22Rv1 (cell line): Measurements from ENCODE around the gene PURB.

ENCODE experiments used
- ZFX ChIP-seq: fragments of 450-650 bp; IDR thresholded peaks from 2 replicates; pipeline ENCODE4 v1.6.1; 2017; ENCODE audit warnings: antibody characterized with exemption, borderline replicate concordance
- TF ChIP-seq, protein P1 (sequence below): fragments of 450-650 bp; IDR thresholded peaks from 2 replicates; pipeline ENCODE4 v1.5.1; 2017; ENCODE audit warnings: mild to moderate bottlenecking

DNA sequence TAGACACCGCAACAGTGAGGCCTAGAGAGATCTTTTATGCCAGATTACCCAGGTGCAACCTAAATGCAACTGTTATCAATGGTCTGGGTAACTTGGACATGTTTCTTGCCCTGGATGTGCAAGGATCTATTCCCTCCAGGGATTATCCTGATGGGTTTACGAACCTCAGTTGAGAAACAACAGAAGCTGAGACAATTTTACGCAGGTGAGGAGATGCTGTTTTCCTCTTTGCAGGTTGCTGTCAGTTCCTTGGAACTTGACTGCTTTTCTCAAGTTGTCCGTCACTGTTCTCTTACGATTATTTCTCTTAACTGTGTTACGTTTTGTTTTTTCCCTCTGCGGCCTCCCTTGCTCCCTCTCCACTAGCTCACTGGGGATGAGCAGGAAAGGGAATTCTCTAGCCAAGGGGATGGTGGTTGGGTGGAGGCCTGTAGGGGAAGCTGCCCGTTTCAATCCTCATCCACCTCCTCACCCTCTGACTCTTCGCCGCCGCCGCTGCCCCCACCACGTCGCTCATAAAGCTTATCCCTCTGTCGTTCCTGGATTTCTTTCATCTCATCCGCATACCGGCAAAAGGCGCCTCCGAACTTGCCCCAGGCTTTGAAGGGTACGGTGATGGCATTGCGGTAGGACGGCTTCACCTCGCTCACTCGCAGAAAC lies 1.2 kb downstream of the PURB start:
- TF ChIP-seq, protein P1, sequence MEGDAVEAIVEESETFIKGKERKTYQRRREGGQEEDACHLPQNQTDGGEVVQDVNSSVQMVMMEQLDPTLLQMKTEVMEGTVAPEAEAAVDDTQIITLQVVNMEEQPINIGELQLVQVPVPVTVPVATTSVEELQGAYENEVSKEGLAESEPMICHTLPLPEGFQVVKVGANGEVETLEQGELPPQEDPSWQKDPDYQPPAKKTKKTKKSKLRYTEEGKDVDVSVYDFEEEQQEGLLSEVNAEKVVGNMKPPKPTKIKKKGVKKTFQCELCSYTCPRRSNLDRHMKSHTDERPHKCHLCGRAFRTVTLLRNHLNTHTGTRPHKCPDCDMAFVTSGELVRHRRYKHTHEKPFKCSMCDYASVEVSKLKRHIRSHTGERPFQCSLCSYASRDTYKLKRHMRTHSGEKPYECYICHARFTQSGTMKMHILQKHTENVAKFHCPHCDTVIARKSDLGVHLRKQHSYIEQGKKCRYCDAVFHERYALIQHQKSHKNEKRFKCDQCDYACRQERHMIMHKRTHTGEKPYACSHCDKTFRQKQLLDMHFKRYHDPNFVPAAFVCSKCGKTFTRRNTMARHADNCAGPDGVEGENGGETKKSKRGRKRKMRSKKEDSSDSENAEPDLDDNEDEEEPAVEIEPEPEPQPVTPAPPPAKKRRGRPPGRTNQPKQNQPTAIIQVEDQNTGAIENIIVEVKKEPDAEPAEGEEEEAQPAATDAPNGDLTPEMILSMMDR: no peak
- TF ChIP-seq ZFX: no peak
